Neural cell (in vitro differentiated cells): ENCODE results near the gene DAP. TPM values are rescaled to one million over a fixed set of nuclear protein-coding genes. Genes with fewer than 3 reads are reported as not detected.

ENCODE experiments used
- H2AFZ ChIP-seq: fragments of 200-600, 300-800 bp; sonication (generic), shearing (Covaris generic); 2 replicates; pipeline ENCODE4 v1.6.0; 2014; ENCODE audit warnings: low read depth, mild to moderate bottlenecking, antibody characterized with exemption, low read length, moderate library complexity
- H3F3A ChIP-seq: fragments of 200-600 bp; shearing (Covaris generic); 2 replicates; pipeline ENCODE4 v1.6.1; 2016; ENCODE audit warnings: mild to moderate bottlenecking, moderate library complexity, mixed read lengths, antibody characterized with exemption, low read length; ENCODE audit not compliant: insufficient read depth, poor library complexity, severe bottlenecking
- H3K27ac ChIP-seq: fragments of 200-600, 300-800 bp; sonication (generic), shearing (Covaris generic); 2 replicates; pipeline ENCODE4 v1.5.1; 2014; ENCODE audit warnings: mild to moderate bottlenecking, low read length, moderate library complexity
- H3K27me3 ChIP-seq: fragments of 300-800, 200-600 bp; sonication (generic), shearing (Covaris generic); 2 replicates; pipeline ENCODE4 v1.6.0; 2014; ENCODE audit warnings: mild to moderate bottlenecking, low read depth, low read length, moderate library complexity; ENCODE audit not compliant: insufficient read depth
- H3K36me3 ChIP-seq: fragments of 300-800, 200-600 bp; sonication (generic), shearing (Covaris generic); 2 replicates; pipeline ENCODE4 v1.5.1; 2014; ENCODE audit warnings: mild to moderate bottlenecking, antibody characterized with exemption, low read length, moderate library complexity; ENCODE audit not compliant: insufficient read depth
- H3K4me2 ChIP-seq: fragments of 300-800, 200-600 bp; sonication (generic), shearing (Covaris generic); 2 replicates; pipeline ENCODE4 v1.6.0; 2014; ENCODE audit warnings: mild to moderate bottlenecking, low read length
- H3K4me3 ChIP-seq: fragments of 300-800, 200-600 bp; sonication (generic), shearing (Covaris generic); 2 replicates; pipeline ENCODE4 v1.5.1; 2014; ENCODE audit warnings: mild to moderate bottlenecking, low read length, moderate library complexity
- H3K79me2 ChIP-seq: fragments of 200-600 bp; shearing (Covaris generic); replicated peaks from 2 replicates; pipeline ENCODE4 v1.6.0; 2014; ENCODE audit warnings: mild to moderate bottlenecking, low read length, moderate library complexity; ENCODE audit not compliant: insufficient read depth
- H3K9ac ChIP-seq: fragments of 300-800, 200-600 bp; sonication (generic), shearing (Covaris generic); 2 replicates; pipeline ENCODE4 v1.6.1; 2016; ENCODE audit warnings: mild to moderate bottlenecking, low read length, mixed read lengths
- H3K9me2 ChIP-seq: fragments of 200-600 bp; shearing (Covaris generic); 2 replicates; pipeline ENCODE4 v1.6.1; 2016; ENCODE audit warnings: mild to moderate bottlenecking, low read length, mixed read lengths; ENCODE audit not compliant: insufficient read depth
- H3K9me3 ChIP-seq: fragments of 200-600, 300-800 bp; sonication (generic), shearing (Covaris generic); 2 replicates; pipeline ENCODE4 v1.6.1; 2016; ENCODE audit warnings: mild to moderate bottlenecking, mixed run types, low read length, moderate library complexity, mixed read lengths
- H4K20me1 ChIP-seq: fragments of 200-600 bp; shearing (Covaris generic); 2 replicates; pipeline ENCODE4 v1.6.1; 2016; ENCODE audit warnings: mild to moderate bottlenecking, mixed run types; ENCODE audit not compliant: insufficient read depth
- CTCF ChIP-seq: fragments of 450-650 bp; IDR thresholded peaks from 2 replicates; pipeline ENCODE4 v1.5.1; 2014; ENCODE audit warnings: antibody characterized with exemption, mild to moderate bottlenecking, moderate library complexity; ENCODE audit not compliant: poor library complexity, severe bottlenecking
- EP300 ChIP-seq: fragments of 450-650 bp; conservative IDR thresholded peaks from 2 replicates; pipeline ENCODE4 v1.6.1; 2014; ENCODE audit warnings: antibody characterized with exemption, mild to moderate bottlenecking, moderate library complexity; ENCODE audit not compliant: poor library complexity, severe bottlenecking
- EZH2 ChIP-seq: fragments of 200-600, 300-800 bp; shearing (Covaris generic), sonication (generic); IDR thresholded peaks from 2 replicates; pipeline ENCODE4 v1.6.1; 2014; ENCODE audit warnings: antibody characterized with exemption, low read length, borderline replicate concordance, mild to moderate bottlenecking; ENCODE audit not compliant: insufficient read depth, poor library complexity, severe bottlenecking
- MXI1 ChIP-seq: fragments of 450-650 bp; conservative IDR thresholded peaks from 2 replicates; pipeline ENCODE4 v1.6.1; 2014; ENCODE audit warnings: antibody characterized with exemption, mild to moderate bottlenecking; ENCODE audit not compliant: poor library complexity, severe bottlenecking
- POLR2AphosphoS5 ChIP-seq: IDR thresholded peaks from 2 replicates; pipeline ENCODE4 v1.6.1; 2012
- RAD21 ChIP-seq: fragments of 450-650 bp; conservative IDR thresholded peaks from 2 replicates; pipeline ENCODE4 v1.6.1; 2014; ENCODE audit warnings: antibody characterized with exemption, mild to moderate bottlenecking, moderate library complexity
- REST ChIP-seq: IDR thresholded peaks from 2 replicates; pipeline ENCODE4 v1.6.1; 2012; ENCODE audit warnings: borderline replicate concordance
- SMC3 ChIP-seq: fragments of 450-650 bp; conservative IDR thresholded peaks from 2 replicates; pipeline ENCODE4 v1.6.1; 2014; ENCODE audit warnings: antibody characterized with exemption, mild to moderate bottlenecking, moderate library complexity; ENCODE audit not compliant: poor library complexity
- TAF1 ChIP-seq: IDR thresholded peaks from 2 replicates; pipeline ENCODE4 v1.6.1; 2012; ENCODE audit warnings: low read depth
- polyA plus RNA-seq: library from polyadenylated mRNA; depleted of rRNA; stranded (reverse); fragments of >200 nt; gene quantifications from 2 replicates; pipeline ENCODE4 v1.2.3, GENCODE V29; 2014

The DAP gene
- polyA plus RNA-seq, 1 donor from 2014 or later = 9.3 TPM

- H3K27me3 ChIP-seq = no peaks in the 10 kb centered on the region
- no peaks in the 10 kb centered on the region for H3K79me2 ChIP-seq
- TF ChIP-seq EZH2 (no peak), TAF1 (no peak), SMC3 (no peak), EP300 (no peak), POLR2AphosphoS5 (no peak), RAD21 (no peak), CTCF (no peak), MXI1 (no peak), REST (no peak)
- no peak overlapping the region for H3K9ac ChIP-seq
- no peaks in the 10 kb centered on the region for H4K20me1 ChIP-seq
- no peak overlapping the region for H2AFZ ChIP-seq
- no peak overlapping the region for H3K4me3 ChIP-seq
- no peak overlapping the region for H3K4me2 ChIP-seq
- H3F3A ChIP-seq = no peaks in the 10 kb centered on the region
- H3K27ac ChIP-seq = no peak overlapping the region
- no peaks in the 10 kb centered on the region for H3K36me3 ChIP-seq
- no peaks in the 10 kb centered on the region for H3K9me2 ChIP-seq
- no peaks in the 10 kb centered on the region for H3K9me3 ChIP-seq
Observed at GRCh38 chr5:10699987-10700386, 61.0 kb downstream of the DAP start.

- H3F3A ChIP-seq = no peaks in the 10 kb centered on the region
- no peak overlapping the region for H2AFZ ChIP-seq
- H3K9ac ChIP-seq = no peak overlapping the region
- H3K79me2 ChIP-seq = no peaks in the 10 kb centered on the region
- no peak overlapping the region for H3K4me3 ChIP-seq
- TF ChIP-seq EZH2 (no peak), TAF1 (no peak), SMC3 (no peak), EP300 (no peak), CTCF (no peak), MXI1 (no peak), REST (no peak), POLR2AphosphoS5 (no peak), RAD21 (no peak)
- no peaks in the 10 kb centered on the region for H3K9me3 ChIP-seq
- no peak overlapping the region for H3K4me2 ChIP-seq
- H3K27ac ChIP-seq = no peak overlapping the region
- no peaks in the 10 kb centered on the region for H4K20me1 ChIP-seq
- no peaks in the 10 kb centered on the region for H3K36me3 ChIP-seq
- no peaks in the 10 kb centered on the region for H3K27me3 ChIP-seq
- H3K9me2 ChIP-seq = no peaks in the 10 kb centered on the region
Observed at GRCh38 chr5:10699281-10699874, 61.7 kb downstream of the DAP start.
